SK-N-MC (cell line): Measurements from ENCODE around the gene EHD4.

Experiments
- DNase-seq: peaks from one replicate; pipeline ENCODE4 v3.0.0-alpha.2; 2011; ENCODE audit warnings: low read depth, low spot score
- H3K27ac ChIP-seq: fragments of 200-600 bp; sonication (generic); 2 replicates; pipeline ENCODE4 v1.5.1; 2016; ENCODE audit warnings: mixed run types
- H3K36me3 ChIP-seq: fragments of 200-600 bp; sonication (generic); 2 replicates; pipeline ENCODE4 v1.6.1; 2017; ENCODE audit warnings: antibody characterized with exemption, low read length, mixed read lengths; ENCODE audit not compliant: insufficient read depth
- H3K4me3 ChIP-seq: fragments of 200-600 bp; sonication (generic); 2 replicates; pipeline ENCODE4 v1.5.1; 2016
- H3K9ac ChIP-seq: fragments of 200-600 bp; sonication (generic); 2 replicates; pipeline ENCODE4 v1.8.0; 2017; ENCODE audit warnings: mixed run types, mixed read lengths; ENCODE audit not compliant: insufficient read length
- H3K9me3 ChIP-seq: fragments of 200-600 bp; sonication (generic); 2 replicates; pipeline ENCODE4 v1.6.1; 2017; ENCODE audit warnings: low read depth, mild to moderate bottlenecking, antibody characterized with exemption, low read length, moderate library complexity, mixed read lengths
- EZH2 ChIP-seq: fragments of 200-600 bp; sonication (generic); IDR thresholded peaks from one replicate; pipeline ENCODE4 v1.6.1; 2017; ENCODE audit warnings: antibody characterized with exemption
- FOXP2 ChIP-seq: optimal IDR thresholded peaks from 2 replicates; pipeline ENCODE3; 2011; ENCODE audit warnings: mild to moderate bottlenecking, moderate library complexity; ENCODE audit not compliant: insufficient read depth; ENCODE audit errors: extremely low read length, control extremely low read depth
- POLR2AphosphoS5 ChIP-seq: IDR thresholded peaks from 2 replicates; pipeline ENCODE4 v1.6.1; 2012; ENCODE audit warnings: mild to moderate bottlenecking, low read depth, low read length, borderline replicate concordance

EHD4 gene

GRCh38 chr15:41870689-41871081 is 101.7 kb downstream of the EHD4 start:
- no peaks in the 10 kb centered on the region for H3K9me3 ChIP-seq
- H3K4me3 ChIP-seq: no peak overlapping the region
- H3K27ac ChIP-seq: no peak overlapping the region
- DNase-seq: no peak
- H3K9ac ChIP-seq: no peak overlapping the region
- TF ChIP-seq FOXP2: no peak
- TF ChIP-seq POLR2AphosphoS5: no peak
- TF ChIP-seq EZH2: no peak
- no peaks in the 10 kb centered on the region for H3K36me3 ChIP-seq

DNA sequence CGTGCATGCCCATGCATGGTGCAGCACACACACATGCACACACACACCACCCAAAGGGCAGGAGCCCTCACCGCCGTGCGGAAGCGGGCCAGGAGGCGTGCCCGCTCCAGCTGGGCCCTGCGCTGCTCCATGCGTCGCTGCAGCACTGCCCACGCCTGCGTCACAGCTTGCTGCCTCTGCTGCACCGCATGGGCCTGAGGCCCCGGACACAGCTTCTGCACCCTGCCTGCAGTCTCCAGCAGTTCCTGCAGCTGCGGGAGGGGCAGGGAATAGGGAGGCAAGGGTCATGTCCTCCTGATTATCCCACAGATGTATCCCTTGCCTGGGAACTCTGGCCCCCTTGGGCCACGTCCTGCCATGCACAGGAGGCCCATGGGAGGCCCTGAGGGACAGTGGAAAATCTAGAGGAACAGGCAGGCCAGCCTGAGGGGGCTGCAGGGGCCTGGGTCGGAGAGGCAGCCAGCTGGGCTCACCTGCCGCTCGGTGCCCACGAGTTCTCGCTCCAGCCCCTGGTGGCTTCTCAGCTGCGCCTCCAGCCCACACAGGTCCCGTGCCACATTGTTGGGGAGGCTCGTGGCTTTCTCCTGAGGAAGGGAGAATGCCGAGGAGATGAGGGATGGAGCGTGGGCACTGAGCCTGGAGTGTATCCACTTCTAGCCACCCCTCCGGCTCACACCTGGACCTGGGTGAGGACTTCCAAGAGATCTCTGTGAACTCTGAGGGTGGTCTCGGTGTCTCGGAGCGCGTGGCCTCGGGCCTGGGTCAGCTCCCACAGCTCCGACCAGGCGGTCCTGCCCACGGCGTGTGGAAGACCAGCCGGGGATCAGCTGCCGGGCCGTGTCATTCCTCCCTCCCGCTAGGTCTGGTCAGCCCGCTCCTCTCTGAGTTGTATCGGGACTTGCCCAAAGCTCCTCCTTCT is 102.3 kb downstream of the EHD4 start:
- H3K9me3 ChIP-seq: no peaks in the 10 kb centered on the region
- no peak overlapping the region for H3K9ac ChIP-seq
- no peak for DNase-seq
- no peak for TF ChIP-seq EZH2
- TF ChIP-seq FOXP2: no peak
- no peak for TF ChIP-seq POLR2AphosphoS5
- no peak overlapping the region for H3K4me3 ChIP-seq
- no peaks in the 10 kb centered on the region for H3K36me3 ChIP-seq
- no peak overlapping the region for H3K27ac ChIP-seq

- no peak overlapping the region for H3K9ac ChIP-seq
- H3K27ac ChIP-seq: no peak overlapping the region
- DNase-seq: no peak
- no peak for TF ChIP-seq EZH2
- no peak for TF ChIP-seq FOXP2
- no peak for TF ChIP-seq POLR2AphosphoS5
- H3K9me3 ChIP-seq: no peaks in the 10 kb centered on the region
- no peaks in the 10 kb centered on the region for H3K36me3 ChIP-seq
- H3K4me3 ChIP-seq: no peak overlapping the region
Measured at GRCh38 chr15:41868321-41868720, 104.0 kb downstream of the EHD4 start.

DNA sequence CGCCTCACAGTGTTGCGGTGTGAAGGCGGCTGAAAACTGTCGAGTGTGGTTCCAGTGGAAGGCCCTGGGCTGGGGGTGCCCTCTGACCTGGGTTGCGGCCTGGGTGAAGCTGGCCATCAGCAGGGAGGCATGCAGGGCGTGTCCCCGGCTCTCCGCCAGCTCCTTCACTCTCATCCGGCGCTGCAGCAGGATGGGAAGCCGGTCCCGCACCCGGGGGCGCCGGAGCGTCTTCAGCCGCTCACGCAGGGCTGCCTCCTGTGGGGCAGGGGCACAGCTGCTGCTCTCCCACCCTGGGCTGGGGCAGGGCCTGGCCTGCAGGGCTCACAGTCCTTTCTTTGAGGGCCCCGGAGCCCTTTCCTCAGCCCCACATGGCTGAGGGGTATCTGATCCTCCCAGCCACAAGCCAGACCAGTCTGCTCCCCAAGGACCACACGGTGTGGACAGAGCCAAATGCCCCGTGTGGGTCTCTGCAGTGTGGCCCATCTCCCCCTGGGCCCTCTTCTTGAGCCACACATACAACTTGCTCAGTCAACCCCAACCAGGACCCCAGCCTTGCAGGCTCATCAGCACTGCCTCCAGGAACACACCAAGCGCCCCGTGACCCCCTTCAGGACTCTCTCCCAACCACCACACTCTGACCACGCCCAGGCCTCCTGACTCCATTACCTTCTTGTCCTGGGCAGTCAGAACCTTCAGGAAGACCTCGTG is 105.3 kb downstream of the EHD4 start:
- no peak overlapping the region for H3K27ac ChIP-seq
- TF ChIP-seq FOXP2 (no peak), EZH2 (no peak), POLR2AphosphoS5 (no peak)
- no peaks in the 10 kb centered on the region for H3K36me3 ChIP-seq
- H3K4me3 ChIP-seq: no peak overlapping the region
- H3K9me3 ChIP-seq: no peaks in the 10 kb centered on the region
- DNase-seq: no peak
- H3K9ac ChIP-seq: no peak overlapping the region

GRCh38 chr15:41866263-41866703 is 106.1 kb downstream of the EHD4 start:
- TF ChIP-seq POLR2AphosphoS5 (no peak), FOXP2 (no peak), EZH2 (no peak)
- H3K27ac ChIP-seq: no peak overlapping the region
- DNase-seq: no peak

DNA sequence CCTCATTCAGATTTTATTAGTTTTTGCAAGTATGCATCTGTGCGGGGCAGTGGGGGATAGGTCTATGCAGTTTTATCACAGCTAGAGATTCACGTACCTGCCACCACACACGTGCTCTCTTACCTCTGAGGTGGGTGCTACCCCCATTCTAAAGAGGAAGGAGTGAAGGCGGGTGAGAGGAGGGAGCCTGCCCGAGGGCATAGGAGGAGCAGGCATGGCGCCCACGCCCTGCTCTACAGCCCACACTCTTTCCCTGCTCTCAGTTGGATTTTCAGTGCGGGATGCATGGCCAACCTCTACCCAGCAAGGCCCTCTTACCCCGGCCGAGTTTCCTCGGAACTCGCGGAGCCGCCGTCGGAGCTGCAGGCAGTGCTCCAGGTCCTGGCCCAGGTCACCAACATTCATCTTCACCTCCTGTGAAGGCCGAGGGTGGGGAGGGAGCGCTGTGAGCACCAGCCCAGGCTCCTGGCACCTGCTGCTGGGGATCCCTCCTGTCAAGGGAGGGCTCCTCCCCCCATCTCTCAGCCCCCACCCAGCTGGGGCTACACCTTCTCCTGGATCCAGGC is 106.8 kb downstream of the EHD4 start:
- Histone ChIP-seq H3K9me3 (no peaks in the 10 kb centered on the region), H3K36me3 (no peaks in the 10 kb centered on the region), H3K4me3 (no peak overlapping the region), H3K27ac (no peak overlapping the region), H3K9ac (no peak overlapping the region)
- TF ChIP-seq POLR2AphosphoS5 (no peak), EZH2 (no peak), FOXP2 (no peak)
- DNase-seq: no peak

More at GRCh38 chr15:41866263-41866703, 106.1 kb downstream of the EHD4 start:
- Histone ChIP-seq H3K9ac (no peak overlapping the region), H3K36me3 (no peaks in the 10 kb centered on the region), H3K9me3 (no peaks in the 10 kb centered on the region), H3K4me3 (no peak overlapping the region)

- DNase-seq: no peak
- H3K9me3 ChIP-seq: no peaks in the 10 kb centered on the region
- H3K27ac ChIP-seq: no peak overlapping the region
- no peaks in the 10 kb centered on the region for H3K36me3 ChIP-seq
- H3K4me3 ChIP-seq: no peak overlapping the region
- H3K9ac ChIP-seq: no peak overlapping the region
- TF ChIP-seq FOXP2 (no peak), EZH2 (no peak), POLR2AphosphoS5 (no peak)
Measured at GRCh38 chr15:41862515-41863116, 109.7 kb downstream of the EHD4 start.
